ENCODE data around the gene RND2.

DNA sequence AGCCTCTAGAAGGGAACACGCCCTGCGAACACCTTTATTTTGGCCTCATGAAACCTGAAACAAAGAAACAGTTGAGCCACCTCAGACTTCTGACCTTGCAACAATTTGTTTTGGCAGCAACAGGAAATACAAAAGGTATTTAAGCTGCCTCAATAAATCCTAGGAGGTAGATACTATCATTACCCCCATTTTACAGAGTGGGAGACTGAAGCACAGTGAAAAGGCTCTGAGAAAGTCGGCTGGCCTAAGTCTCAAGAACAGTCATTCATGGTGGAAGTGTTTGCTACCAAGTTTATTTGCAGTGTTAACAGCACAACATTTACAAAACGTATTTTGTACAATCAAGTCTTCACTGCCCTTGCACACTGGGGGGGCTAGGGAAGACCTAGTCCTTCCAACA is 19.0 kb downstream of the RND2 start:
- TF ChIP-seq HOMEZ (CRISPR knock-in tag; IDR thresholded peaks at IDR 0.05; ENCODE audit: low read depth), result no peak
- TF ChIP-seq, protein P1, sequence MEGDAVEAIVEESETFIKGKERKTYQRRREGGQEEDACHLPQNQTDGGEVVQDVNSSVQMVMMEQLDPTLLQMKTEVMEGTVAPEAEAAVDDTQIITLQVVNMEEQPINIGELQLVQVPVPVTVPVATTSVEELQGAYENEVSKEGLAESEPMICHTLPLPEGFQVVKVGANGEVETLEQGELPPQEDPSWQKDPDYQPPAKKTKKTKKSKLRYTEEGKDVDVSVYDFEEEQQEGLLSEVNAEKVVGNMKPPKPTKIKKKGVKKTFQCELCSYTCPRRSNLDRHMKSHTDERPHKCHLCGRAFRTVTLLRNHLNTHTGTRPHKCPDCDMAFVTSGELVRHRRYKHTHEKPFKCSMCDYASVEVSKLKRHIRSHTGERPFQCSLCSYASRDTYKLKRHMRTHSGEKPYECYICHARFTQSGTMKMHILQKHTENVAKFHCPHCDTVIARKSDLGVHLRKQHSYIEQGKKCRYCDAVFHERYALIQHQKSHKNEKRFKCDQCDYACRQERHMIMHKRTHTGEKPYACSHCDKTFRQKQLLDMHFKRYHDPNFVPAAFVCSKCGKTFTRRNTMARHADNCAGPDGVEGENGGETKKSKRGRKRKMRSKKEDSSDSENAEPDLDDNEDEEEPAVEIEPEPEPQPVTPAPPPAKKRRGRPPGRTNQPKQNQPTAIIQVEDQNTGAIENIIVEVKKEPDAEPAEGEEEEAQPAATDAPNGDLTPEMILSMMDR (CRISPR knock-in tag; IDR thresholded peaks at IDR 0.05), result no peak
- no peak for TF ChIP-seq DDIT3 (CRISPR knock-in tag; IDR thresholded peaks at IDR 0.05)
- TF ChIP-seq, protein P2, sequence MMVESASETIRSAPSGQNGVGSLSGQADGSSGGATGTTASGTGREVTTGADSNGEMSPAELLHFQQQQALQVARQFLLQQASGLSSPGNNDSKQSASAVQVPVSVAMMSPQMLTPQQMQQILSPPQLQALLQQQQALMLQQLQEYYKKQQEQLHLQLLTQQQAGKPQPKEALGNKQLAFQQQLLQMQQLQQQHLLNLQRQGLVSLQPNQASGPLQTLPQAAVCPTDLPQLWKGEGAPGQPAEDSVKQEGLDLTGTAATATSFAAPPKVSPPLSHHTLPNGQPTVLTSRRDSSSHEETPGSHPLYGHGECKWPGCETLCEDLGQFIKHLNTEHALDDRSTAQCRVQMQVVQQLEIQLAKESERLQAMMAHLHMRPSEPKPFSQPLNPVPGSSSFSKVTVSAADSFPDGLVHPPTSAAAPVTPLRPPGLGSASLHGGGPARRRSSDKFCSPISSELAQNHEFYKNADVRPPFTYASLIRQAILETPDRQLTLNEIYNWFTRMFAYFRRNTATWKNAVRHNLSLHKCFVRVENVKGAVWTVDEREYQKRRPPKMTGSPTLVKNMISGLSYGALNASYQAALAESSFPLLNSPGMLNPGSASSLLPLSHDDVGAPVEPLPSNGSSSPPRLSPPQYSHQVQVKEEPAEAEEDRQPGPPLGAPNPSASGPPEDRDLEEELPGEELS (CRISPR knock-in tag; IDR thresholded peaks at IDR 0.05), result no peak
- no peak for TF ChIP-seq TEAD2 (CRISPR knock-in tag; IDR thresholded peaks at IDR 0.05)
- no peak for TF ChIP-seq ZNF510 (CRISPR knock-in tag; IDR thresholded peaks at IDR 0.05; ENCODE audit: low read depth)

Data from HepG2 (cell line).